OCI-LY7 (cell line): ENCODE results near the gene PCK1. TPM values are rescaled to one million over a fixed set of nuclear protein-coding genes. Genes with fewer than 3 reads are reported as not detected.
A peak's percentile ranks its signal among the peaks of the same experiment; 100 is the strongest.

Experiments used
- BruUV-seq: library from RNA; stranded (reverse); fragments of 400-500 nt; replicated peaks from 2 replicates; lab custom pipeline; 2021; lab: Mats Ljungman, UMichigan
- CTCF ChIA-PET: fragments of 300-600 bp; sonication (Branson Sonifier 250); formaldehyde crosslinking; loops from one replicate; lab custom pipeline; 2022; ENCODE audit warnings: antibody characterized with exemption; ENCODE audit not compliant: unreplicated experiment; lab: Charles Lee
- POLR2A ChIA-PET: fragments of 300-600 bp; sonication (Branson Sonifier 250); formaldehyde crosslinking; loops from one replicate; lab custom pipeline; 2022; ENCODE audit warnings: antibody characterized with exemption; lab: Charles Lee
- DNase-seq: peaks from one replicate; pipeline ENCODE4 v3.0.0-alpha.2; 2015; ENCODE audit warnings: low spot score
- H2AFZ ChIP-seq: fragments of 200-600 bp; sonication (generic), shearing (Covaris generic); 2 replicates; pipeline ENCODE4 v1.6.1; 2014; ENCODE audit warnings: mild to moderate bottlenecking, antibody characterized with exemption, low read length, moderate library complexity
- H3K27ac ChIP-seq: fragments of 200-600 bp; sonication (generic); 2 replicates; pipeline ENCODE4 v1.5.1; 2014; ENCODE audit warnings: mixed run types, low read depth, mild to moderate bottlenecking, moderate library complexity, low read length, inconsistent platforms; ENCODE audit not compliant: poor library complexity, severe bottlenecking
- H3K36me3 ChIP-seq: fragments of 200-600 bp; sonication (generic); 2 replicates; pipeline ENCODE4 v1.6.1; 2014; ENCODE audit warnings: mild to moderate bottlenecking, antibody characterized with exemption, low read length, moderate library complexity, mixed read lengths; ENCODE audit not compliant: insufficient read depth
- H3K4me1 ChIP-seq: fragments of 200-600 bp; sonication (generic); 2 replicates; pipeline ENCODE4 v1.5.1; 2014; ENCODE audit warnings: mild to moderate bottlenecking, low read length; ENCODE audit not compliant: insufficient read depth, poor library complexity, severe bottlenecking
- H3K4me2 ChIP-seq: fragments of 200-600 bp; sonication (generic); 2 replicates; pipeline ENCODE4 v1.6.1; 2014; ENCODE audit warnings: mild to moderate bottlenecking, low read length
- H3K4me3 ChIP-seq: fragments of 200-600 bp; sonication (generic); 2 replicates; pipeline ENCODE4 v1.5.1; 2014; ENCODE audit warnings: mild to moderate bottlenecking, low read depth, low read length; ENCODE audit not compliant: poor library complexity, severe bottlenecking
- H3K79me2 ChIP-seq: fragments of 200-600 bp; sonication (generic); 2 replicates; pipeline ENCODE4 v1.6.1; 2016; ENCODE audit warnings: low read depth, mild to moderate bottlenecking, low read length, moderate library complexity, mixed read lengths; ENCODE audit not compliant: insufficient read depth
- H3K9me2 ChIP-seq: fragments of 200-600 bp; sonication (generic); 2 replicates; pipeline ENCODE4 v1.6.1; 2016; ENCODE audit warnings: mild to moderate bottlenecking, low read length, mixed read lengths; ENCODE audit not compliant: insufficient read depth
- H3K9me3 ChIP-seq: fragments of 200-600 bp; sonication (generic); 2 replicates; pipeline ENCODE4 v1.6.1; 2014; ENCODE audit warnings: mild to moderate bottlenecking, mixed run types, low read length, mixed read lengths
- H4K20me1 ChIP-seq: fragments of 200-600 bp; sonication (generic); 2 replicates; pipeline ENCODE4 v1.6.1; 2014; ENCODE audit warnings: mild to moderate bottlenecking, antibody characterized with exemption, low read length, moderate library complexity, mixed read lengths; ENCODE audit not compliant: insufficient read depth
- EZH2phosphoT487 ChIP-seq: fragments of 200-600 bp; sonication (generic); IDR thresholded peaks from 2 replicates; pipeline ENCODE4 v1.6.1; 2018; ENCODE audit warnings: low read depth, borderline replicate concordance, mild to moderate bottlenecking, mixed run types, antibody characterized with exemption, low read length, moderate library complexity, mixed read lengths
- intact Hi-C: fragments of 100-400 bp; cut with micrococcal nuclease; formaldehyde crosslinking; loops from one replicate; pipeline ENCODE4 v1.10.0; 2022; ENCODE audit not compliant: unreplicated experiment
- total RNA-seq, 2 experiments: library from RNA; depleted of rRNA in 1 of 2; stranded (reverse); fragments of >200 nt in 1 of 2; shearing (Covaris generic) in 1 of 2; gene quantifications; 2 replicates each; pipeline ENCODE4 v1.2.3, GENCODE V29; 2014 to 2022
- TF ChIP-seq, protein P1 (sequence below): fragments of 200-600 bp; sonication (generic); conservative IDR thresholded peaks from 2 replicates; pipeline ENCODE4 v1.5.1; 2014; ENCODE audit warnings: mild to moderate bottlenecking, antibody characterized with exemption, low read length, moderate library complexity, mixed read lengths

PCK1 gene
- total RNA-seq, 2 experiments from 2014 or later, result 6.9 to 13.0 TPM

- no peak for DNase-seq
- Histone ChIP-seq H3K4me3 (no peak overlapping the region), H2AFZ (no peak overlapping the region), H3K9me3 (no peaks in the 10 kb centered on the region), H4K20me1 (no peaks in the 10 kb centered on the region; the same call in 1 of the 2 replicates), H3K9me2 (no peaks in the 10 kb centered on the region), H3K4me1 (peaks cover 52% of the 10 kb centered on the region), H3K36me3 (no peaks in the 10 kb centered on the region), H3K4me2 (peak overlapping the region; percentile 90), H3K27ac (no peak overlapping the region), H3K79me2 (no peaks in the 10 kb centered on the region)
- TF ChIP-seq, protein P1, sequence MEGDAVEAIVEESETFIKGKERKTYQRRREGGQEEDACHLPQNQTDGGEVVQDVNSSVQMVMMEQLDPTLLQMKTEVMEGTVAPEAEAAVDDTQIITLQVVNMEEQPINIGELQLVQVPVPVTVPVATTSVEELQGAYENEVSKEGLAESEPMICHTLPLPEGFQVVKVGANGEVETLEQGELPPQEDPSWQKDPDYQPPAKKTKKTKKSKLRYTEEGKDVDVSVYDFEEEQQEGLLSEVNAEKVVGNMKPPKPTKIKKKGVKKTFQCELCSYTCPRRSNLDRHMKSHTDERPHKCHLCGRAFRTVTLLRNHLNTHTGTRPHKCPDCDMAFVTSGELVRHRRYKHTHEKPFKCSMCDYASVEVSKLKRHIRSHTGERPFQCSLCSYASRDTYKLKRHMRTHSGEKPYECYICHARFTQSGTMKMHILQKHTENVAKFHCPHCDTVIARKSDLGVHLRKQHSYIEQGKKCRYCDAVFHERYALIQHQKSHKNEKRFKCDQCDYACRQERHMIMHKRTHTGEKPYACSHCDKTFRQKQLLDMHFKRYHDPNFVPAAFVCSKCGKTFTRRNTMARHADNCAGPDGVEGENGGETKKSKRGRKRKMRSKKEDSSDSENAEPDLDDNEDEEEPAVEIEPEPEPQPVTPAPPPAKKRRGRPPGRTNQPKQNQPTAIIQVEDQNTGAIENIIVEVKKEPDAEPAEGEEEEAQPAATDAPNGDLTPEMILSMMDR, result peak; percentile 32; the same call in 1 of the 2 replicates
- no peak for TF ChIP-seq EZH2phosphoT487
- CTCF ChIA-PET, result interaction anchor here (0.6 kb wide), 1 partner anchor 118 kb away, joined by 5 read pairs; no protein-coding TSS in a partner anchor
- no TSS peak for BruUV-seq
- POLR2A ChIA-PET, result interaction anchor here (0.7 to 2.8 kb wide), 5 partner anchors 10 to 93 kb away, joined by 3 to 14 read pairs (median 7); no protein-coding TSS in a partner anchor
- intact Hi-C loops, result no loop called here
These were observed 56.3 kb downstream of the PCK1 start for GRCh38 chr20:57617079-57617795.

Other genes with a start within 250 kb of the PCK1 start
- not detected in 2 replicates for gene SPO11, start 231.3 kb upstream of the PCK1 start, total RNA-seq (2014; rRNA removed; shearing (Covaris generic))
- gene SPO11, start 231.3 kb upstream of the PCK1 start, total RNA-seq (2022), result not detected in 2 replicates
- 50.5 and 55.0 TPM in 2 replicates for gene RAE1, start 209.9 kb upstream of the PCK1 start, total RNA-seq (2014; rRNA removed; shearing (Covaris generic))
- 57.4 and 58.2 TPM in 2 replicates for gene RAE1, start 209.9 kb upstream of the PCK1 start, total RNA-seq (2022)
- gene RBM38, start 169.7 kb upstream of the PCK1 start, total RNA-seq (2014; rRNA removed; shearing (Covaris generic)), result 136 and 174 TPM in 2 replicates
- gene RBM38, start 169.7 kb upstream of the PCK1 start, total RNA-seq (2022), result 119 and 128 TPM in 2 replicates
- gene CTCFL, start 36.0 kb upstream of the PCK1 start, total RNA-seq (2014; rRNA removed; shearing (Covaris generic)), result 0.63 TPM in 1 of 2 replicates, not detected in the other
- not detected in 2 replicates for gene CTCFL, start 36.0 kb upstream of the PCK1 start, total RNA-seq (2022)
- 1.7 and 3.7 TPM in 2 replicates for gene ZBP1, start 59.3 kb downstream of the PCK1 start, total RNA-seq (2014; rRNA removed; shearing (Covaris generic))
- 1.5 and 2.0 TPM in 2 replicates for gene ZBP1, start 59.3 kb downstream of the PCK1 start, total RNA-seq (2022)
- gene PMEPA1, start 148.9 kb downstream of the PCK1 start, total RNA-seq (2014; rRNA removed; shearing (Covaris generic)), result 1.4 and 1.8 TPM in 2 replicates
- gene PMEPA1, start 148.9 kb downstream of the PCK1 start, total RNA-seq (2022), result 3.7 and 4.3 TPM in 2 replicates